Bladder microvascular endothelial cell (primary cell): ENCODE data around the gene APIP. TPM values are rescaled to one million over a fixed set of nuclear protein-coding genes. Genes with fewer than 3 reads are reported as not detected.

Experiments used
- total RNA-seq: library from RNA; depleted of rRNA; stranded (reverse); fragments of >200 nt; gene quantifications from 2 replicates; pipeline ENCODE4 v1.2.3, GENCODE V29; 2014

The APIP gene
- 17.5 and 18.0 TPM in 2 replicates for total RNA-seq

GRCh38 chr11:34916015-34916842, at the start of gene APIP, which contains the start of gene PDHX:
Gene APIP (minus strand): TSS chr11:34916379. CDS start chr11:34916284, 95 bp downstream.
Gene PDHX (plus strand): TSS chr11:34916618. CDS start chr11:34916656, 38 bp downstream.

Other genes with a start within 250 kb of the APIP start
- gene PDHX, start 239 bp upstream of the APIP start, total RNA-seq: 12.5 and 18.9 TPM in 2 replicates
- gene CD44, start 222.8 kb upstream of the APIP start, total RNA-seq: 19.1 and 19.9 TPM in 2 replicates